ENCODE data around the gene LRRC4B. TPM values are rescaled to one million over a fixed set of nuclear protein-coding genes. Genes with fewer than 3 reads are reported as not detected.

The LRRC4B gene
- total and polyA plus RNA-seq, 2 of the 8 experiments (the other 6 are each of a cell fraction or from before 2014, with no cell fraction given): 13.4 to 21.2 TPM

DNA sequence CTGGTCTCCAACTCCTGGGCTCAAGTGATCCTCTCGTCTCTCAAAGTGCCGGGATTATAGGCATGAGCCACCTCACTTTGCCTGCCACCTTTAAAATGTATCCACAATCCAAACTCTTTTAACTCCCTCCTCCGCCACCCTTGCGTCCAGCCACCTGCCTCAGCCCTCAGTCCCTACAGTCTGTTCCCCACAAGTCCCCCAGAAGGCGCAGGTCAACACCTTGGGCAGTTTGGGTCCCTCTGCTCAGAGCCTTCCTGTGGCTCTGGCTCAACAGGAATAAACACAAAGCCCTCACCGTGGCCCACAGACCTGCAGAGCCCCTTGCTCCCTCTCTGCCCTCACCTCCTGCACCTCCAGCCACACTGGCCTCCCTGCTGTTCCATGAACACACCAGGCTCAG, 99.4 kb downstream of the LRRC4B start:
- Histone ChIP-seq H2BK5ac (ENCODE audit: low read depth, low read length) (no peak overlapping the region), H2BK120ac (replicated peaks; ENCODE audit: low read depth, low read length) (no peak overlapping the region), H3K4me2 (ENCODE audit: insufficient read depth in 1 of 2, low read depth in 2 of 2, low read length in 2 of 2) (no peak overlapping the region), H2AK5ac (ENCODE audit: low read depth, low read length) (no peak overlapping the region), H2AFZ (ENCODE audit: low read length) (no peak overlapping the region), H3K79me2 (ENCODE audit: control insufficient read depth in 1 of 2, insufficient read depth in 2 of 2, low read length in 2 of 2) (no peaks in the 10 kb centered on the region), H3K36me3 (ENCODE audit: control insufficient read depth in 2 of 4, insufficient read depth in 4 of 4, low read length in 3 of 4) (no peaks in the 10 kb centered on the region), H3K27me3 (replicated peaks in 1 of 4; ENCODE audit: control insufficient read depth in 3 of 4, extremely low read depth in 1 of 4, insufficient read depth in 3 of 4, low read length in 3 of 4) (no peaks in the 10 kb centered on the region; a peak in 1 of 7 replicates), H4K20me1 (replicated peaks in 1 of 2; ENCODE audit: control insufficient read depth in 1 of 2, insufficient read depth in 2 of 2, low read length in 2 of 2) (no peaks in the 10 kb centered on the region), H3K18ac (ENCODE audit: extremely low read depth, low read length) (no peak overlapping the region), H3K4ac (replicated peaks; ENCODE audit: insufficient read length, low read depth, low read length) (no peak overlapping the region), H4K91ac (replicated peaks; ENCODE audit: insufficient read length, low read length) (no peak overlapping the region), H2BK15ac (ENCODE audit: low read length) (no peak overlapping the region), H4K8ac (ENCODE audit: extremely low read depth, insufficient read depth, low read length) (no peak overlapping the region), H3K9ac (replicated peaks in 1 of 4; ENCODE audit: extremely low read depth in 1 of 4, low read depth in 3 of 4, low read length in 3 of 4) (no peak overlapping the region), H3K4me3 (ENCODE audit: extremely low read depth in 1 of 4, insufficient read depth in 2 of 4, low read depth in 3 of 4, low read length in 4 of 4) (no peak overlapping the region), H3K14ac (ENCODE audit: insufficient read length) (no peak overlapping the region), H3K79me1 (ENCODE audit: low read depth, low read length) (no peaks in the 10 kb centered on the region), H3K56ac (replicated peaks; ENCODE audit: insufficient read length, low read depth, low read length) (no peak overlapping the region), H3K4me1 (replicated peaks in 1 of 4; ENCODE audit: control insufficient read depth in 3 of 4, insufficient read depth in 4 of 4, low read length in 3 of 4) (peaks cover 0 to 8% (median 4%) of the 10 kb centered on the region in 4 experiments; a peak in 5 of 7 replicates), H3K27ac (ENCODE audit: low read depth, low read length) (no peak overlapping the region), H3K9me3 (ENCODE audit: insufficient read depth in 2 of 2, low read depth in 1 of 2, low read length in 1 of 2) (no peaks in the 10 kb centered on the region), H3K23ac (ENCODE audit: insufficient read length) (no peak overlapping the region), H3K23me2 (ENCODE audit: low read depth, low read length) (no peaks in the 10 kb centered on the region), H2BK20ac (ENCODE audit: low read length) (no peak overlapping the region), H4K5ac (ENCODE audit: insufficient read length, low read depth, low read length) (no peak overlapping the region), H2BK12ac (ENCODE audit: low read depth, low read length) (no peak overlapping the region)
- WGBS, 2 experiments (ENCODE audit: extremely low coverage in 1 of 2, insufficient coverage in 1 of 2, insufficient read length in 1 of 2, insufficient replicate concordance in 2 of 2, low coverage in 1 of 2, low lambda C conversion rate in 2 of 2, missing lambda C conversion rate in 1 of 2): 79% methylated on average over 6 of the region's 6 CpGs; no CpG with 5 or more reads in 1 of the 2 experiments
- no peak for DNase-seq (ENCODE audit: low read depth in 1 of 2, low spot score in 2 of 2)
- ChIA-PET CTCF (ENCODE audit: partially characterized antibody) (interaction anchor here (0.6 to 4.0 kb wide), 2 partner anchors 62 to 101 kb away, joined by 3 to 19 read pairs; no protein-coding TSS in a partner anchor), POLR2A (ENCODE audit: partially characterized antibody) (no interaction called here)
- FAIRE-seq: no peak
- TF ChIP-seq KDM1A (IDR thresholded peaks at IDR 0.05; ENCODE audit: borderline replicate concordance, low read length) (no peak), KDM5A (IDR thresholded peaks at IDR 0.05; ENCODE audit: low read length) (no peak), TCF12 (IDR thresholded peaks at IDR 0.05; ENCODE audit: low read depth, low read length) (no peak), EGR1 (IDR thresholded peaks at IDR 0.05; ENCODE audit: borderline replicate concordance, low read depth, low read length) (no peak), BACH1 (IDR thresholded peaks at IDR 0.05; ENCODE audit: low read length) (no peak), TEAD4 (IDR thresholded peaks at IDR 0.05; ENCODE audit: low read depth, low read length) (no peak), POLR2AphosphoS5 (IDR thresholded peaks at IDR 0.05; ENCODE audit: low read depth, low read length) (no peak), CBX8 (IDR thresholded peaks at IDR 0.05; ENCODE audit: borderline replicate concordance, low read depth, low read length) (no peak), SAP30 (IDR thresholded peaks at IDR 0.05; ENCODE audit: insufficient read depth, insufficient replicate concordance, low read length) (no peak), SIX5 (IDR thresholded peaks at IDR 0.05; ENCODE audit: low read depth, low read length) (no peak), CHD2 (IDR thresholded peaks at IDR 0.05; ENCODE audit: low read length) (no peak), RBBP5 (IDR thresholded peaks at IDR 0.05; ENCODE audit: borderline replicate concordance, low read depth, low read length) (no peak), CTBP2 (IDR thresholded peaks at IDR 0.05; ENCODE audit: borderline replicate concordance, insufficient read depth, insufficient read length, low read length) (no peak), SP4 (IDR thresholded peaks at IDR 0.05; ENCODE audit: low read length) (no peak), SIRT6 (IDR thresholded peaks at IDR 0.05; ENCODE audit: low read length) (no peak)
- TF ChIP-seq, protein P1, sequence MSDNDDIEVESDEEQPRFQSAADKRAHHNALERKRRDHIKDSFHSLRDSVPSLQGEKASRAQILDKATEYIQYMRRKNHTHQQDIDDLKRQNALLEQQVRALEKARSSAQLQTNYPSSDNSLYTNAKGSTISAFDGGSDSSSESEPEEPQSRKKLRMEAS (IDR thresholded peaks at IDR 0.05): no peak
